Stromal cell of bone marrow (primary cell): ENCODE measurements around the gene RS1.

Experiments
- DNase-seq: peaks from one replicate; pipeline ENCODE4 v3.0.0-alpha.2; 2012; ENCODE audit warnings: low read depth

The RS1 gene

DNA sequence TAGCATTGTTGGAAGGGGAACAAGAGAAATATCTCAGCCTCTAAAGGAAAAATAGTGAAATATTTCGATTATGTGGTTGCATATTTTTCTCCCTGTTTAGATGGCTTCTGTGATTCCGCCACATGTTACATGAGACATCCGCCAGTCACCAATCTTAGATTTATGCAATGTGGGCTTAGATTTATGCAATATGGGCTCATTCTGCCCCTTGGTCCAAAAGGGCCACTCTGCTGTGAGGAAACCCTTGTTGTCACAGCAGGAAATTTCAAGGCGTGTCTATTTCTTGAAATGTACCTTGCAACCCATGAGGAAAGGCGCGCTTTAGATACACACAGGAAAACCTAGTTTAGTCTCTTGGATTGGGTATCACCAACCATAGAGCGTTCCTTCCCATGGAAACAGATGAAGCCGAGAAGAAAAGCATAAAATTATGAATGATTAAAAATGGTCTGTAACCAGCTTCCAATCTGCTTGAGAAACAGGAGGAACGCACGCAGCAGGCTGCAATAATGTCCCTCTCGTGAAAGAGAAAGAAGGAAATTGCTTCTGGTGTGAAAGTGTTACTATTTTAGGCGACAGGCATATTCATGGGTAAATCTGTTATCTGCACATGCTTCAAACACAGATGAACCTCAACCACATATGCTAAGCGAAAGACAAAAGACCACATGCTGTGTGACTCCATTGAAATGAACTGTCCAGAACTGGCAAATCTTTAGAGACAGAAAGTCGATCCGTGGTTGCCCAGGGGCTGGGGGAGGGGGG is 3.7 kb downstream of the RS1 start:
- no peak for DNase-seq

DNA sequence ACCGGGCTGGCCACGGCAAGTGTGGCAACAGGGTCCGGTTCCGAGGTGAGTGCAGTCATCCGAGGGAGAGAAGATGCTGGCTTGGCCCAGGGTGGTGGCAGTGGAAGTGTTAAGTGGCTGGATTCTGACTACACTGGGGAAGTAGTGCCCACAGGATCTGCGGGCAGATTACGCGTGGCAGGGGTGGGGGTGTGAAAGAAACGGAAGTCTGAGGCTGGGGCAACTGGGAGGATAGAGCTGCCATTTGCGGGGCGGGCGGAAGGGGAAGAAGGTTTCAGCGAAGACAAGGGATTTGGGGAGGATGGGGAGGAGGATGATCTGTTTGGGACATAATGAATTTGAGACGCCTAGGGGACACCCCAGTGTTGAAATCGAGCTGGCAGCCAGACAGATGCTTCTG is 5.3 kb downstream of the RS1 start:
- DNase-seq, result no peak

- no peak for DNase-seq
These were observed 7.0 kb downstream of the RS1 start for GRCh38 chrX:18664947-18665346.

DNA sequence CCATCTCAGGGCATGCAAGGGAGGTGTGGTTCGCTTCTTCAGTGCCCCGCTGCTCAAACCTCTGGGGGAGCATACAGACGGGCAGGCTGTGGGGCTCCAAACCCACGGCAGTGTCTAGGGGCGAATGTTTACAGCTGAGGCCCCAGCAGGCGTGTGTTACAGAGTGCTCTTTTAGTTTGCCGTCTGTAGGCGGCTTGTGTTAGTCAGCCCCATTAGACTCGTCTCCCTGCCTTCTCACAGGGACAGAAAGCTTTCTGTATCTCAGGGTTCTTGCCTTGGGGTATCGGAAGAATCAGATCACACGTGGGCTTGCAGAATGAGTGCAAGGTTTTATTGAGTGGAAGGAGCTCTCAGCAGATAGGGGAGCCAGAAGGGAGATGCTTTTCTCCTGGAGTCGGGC is 10.6 kb downstream of the RS1 start:
- DNase-seq, result no peak

- DNase-seq, result no peak
These were observed 16.8 kb downstream of the RS1 start for GRCh38 chrX:18654875-18655836.

DNA sequence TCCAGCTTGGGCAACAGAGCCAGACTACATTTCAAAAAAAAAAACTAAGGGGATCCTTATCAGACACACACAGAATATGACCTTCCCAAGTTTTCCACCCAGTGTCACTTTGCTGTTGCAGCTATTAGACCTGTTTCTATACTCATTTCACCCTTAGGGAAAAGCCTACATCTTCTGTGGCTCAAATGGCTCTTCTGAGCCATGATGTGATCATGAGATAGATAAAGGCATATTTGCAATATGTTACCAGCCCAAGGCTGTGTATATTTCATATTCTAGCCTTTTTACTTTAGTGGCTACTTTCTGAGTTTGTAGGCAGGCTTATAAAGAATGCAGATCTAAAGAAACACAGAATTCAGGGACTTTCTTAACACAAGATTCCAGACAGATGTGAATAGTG is 19.3 kb downstream of the RS1 start:
- no peak for DNase-seq

DNA sequence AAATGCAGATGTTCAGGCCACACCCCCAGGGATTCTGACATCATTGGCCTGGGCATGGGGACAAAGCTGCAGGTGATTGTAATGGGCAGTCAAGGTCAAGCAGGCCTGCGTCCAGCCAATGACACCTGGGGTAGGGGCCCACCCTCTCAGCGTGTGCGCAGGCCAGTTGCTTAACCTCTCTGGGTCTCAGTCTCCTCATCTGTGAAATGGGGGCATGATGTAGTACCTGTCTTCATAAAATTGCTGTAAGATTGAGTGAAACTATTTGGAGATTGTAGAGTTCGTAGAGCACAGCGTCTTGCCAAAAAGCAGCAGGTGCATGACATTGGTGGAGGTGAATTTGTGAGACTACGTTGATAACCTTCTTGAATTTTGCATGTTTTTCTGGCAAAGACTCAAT is 21.2 kb downstream of the RS1 start:
- no peak for DNase-seq

DNA sequence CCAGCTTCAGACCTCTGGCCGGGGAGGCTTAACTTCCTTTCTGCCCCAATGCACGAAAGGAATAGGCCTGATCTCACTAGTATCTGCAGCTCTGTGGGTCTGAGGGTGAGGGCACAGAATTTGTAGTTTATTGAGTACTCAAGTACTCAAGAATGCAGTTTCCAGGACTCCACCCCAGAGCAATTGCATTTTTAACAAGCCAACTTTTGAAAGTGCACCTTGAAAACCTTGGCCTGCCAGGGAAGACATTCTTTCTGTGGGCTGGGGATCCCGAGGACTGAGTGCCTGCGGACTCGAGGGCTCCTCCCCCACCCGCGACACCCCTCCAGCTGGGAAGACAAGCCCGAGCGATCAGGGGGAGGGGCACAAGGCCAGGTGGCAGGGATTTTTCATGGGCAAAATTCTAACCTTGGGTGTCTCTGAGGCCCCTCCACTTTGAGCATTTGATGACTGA is 22.4 kb downstream of the RS1 start:
- no peak for DNase-seq

GRCh38 chrX:18647621-18648020 is 24.3 kb downstream of the RS1 start:
- DNase-seq, result no peak

DNA sequence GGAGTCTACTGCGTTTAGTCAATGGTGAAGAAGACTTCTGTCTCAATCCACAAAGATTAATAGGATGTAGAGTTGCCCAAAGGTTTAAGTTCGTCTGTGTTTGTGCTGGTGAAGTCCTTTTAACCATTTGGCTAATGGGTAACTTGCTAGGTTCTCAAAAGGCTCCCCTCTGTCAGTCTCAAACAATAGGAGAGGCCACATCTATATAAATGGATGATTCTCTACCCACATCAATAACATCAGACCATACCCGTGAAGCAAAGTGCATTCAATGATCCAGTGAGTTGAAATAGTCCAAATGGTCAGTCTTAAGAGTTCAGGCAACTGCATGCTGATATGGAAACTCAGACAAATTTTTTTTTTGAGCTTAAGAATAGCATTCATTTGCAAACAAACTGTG is 28.1 kb downstream of the RS1 start:
- DNase-seq, result no peak

DNA sequence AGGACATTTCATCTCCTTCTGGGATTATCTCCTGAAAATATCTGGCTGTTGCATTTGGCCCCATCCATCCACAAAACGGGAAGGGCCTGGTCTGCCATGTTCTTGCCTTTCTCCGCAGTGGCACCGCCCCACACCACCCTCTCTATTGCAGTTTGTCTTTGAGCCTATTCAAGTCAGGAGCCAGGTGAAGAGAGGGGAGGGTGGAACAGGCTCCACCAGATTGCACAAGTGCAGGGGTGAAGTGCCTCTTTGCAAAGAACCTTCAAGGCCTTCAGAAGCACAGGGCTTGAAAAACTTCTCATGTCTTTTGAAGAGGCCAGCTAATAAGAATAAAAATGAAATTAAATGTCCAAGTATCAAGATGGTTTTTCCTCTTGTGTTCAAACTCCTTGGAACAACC is 28.7 kb downstream of the RS1 start:
- DNase-seq, result no peak

DNA sequence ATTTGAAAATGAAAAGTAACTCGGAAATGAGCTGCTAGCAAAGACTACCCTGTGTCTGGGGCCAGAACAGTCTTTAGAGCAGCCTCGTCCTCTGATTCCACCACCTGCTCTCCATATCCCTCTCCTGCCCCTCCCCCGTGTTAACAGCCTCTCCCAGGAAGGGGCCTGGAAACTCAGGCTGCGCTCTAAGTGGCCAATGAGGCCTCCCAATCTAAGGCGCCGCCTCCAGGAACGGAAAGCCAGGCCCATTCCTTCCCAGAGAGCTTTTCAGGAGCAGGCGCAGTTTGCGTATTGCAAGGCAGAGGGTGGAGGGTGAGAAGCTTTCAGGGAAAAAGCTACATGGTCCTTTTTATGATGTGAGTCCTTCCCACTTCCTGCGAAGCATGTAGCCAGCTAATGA is 31.2 kb downstream of the RS1 start:
- no peak for DNase-seq

DNA sequence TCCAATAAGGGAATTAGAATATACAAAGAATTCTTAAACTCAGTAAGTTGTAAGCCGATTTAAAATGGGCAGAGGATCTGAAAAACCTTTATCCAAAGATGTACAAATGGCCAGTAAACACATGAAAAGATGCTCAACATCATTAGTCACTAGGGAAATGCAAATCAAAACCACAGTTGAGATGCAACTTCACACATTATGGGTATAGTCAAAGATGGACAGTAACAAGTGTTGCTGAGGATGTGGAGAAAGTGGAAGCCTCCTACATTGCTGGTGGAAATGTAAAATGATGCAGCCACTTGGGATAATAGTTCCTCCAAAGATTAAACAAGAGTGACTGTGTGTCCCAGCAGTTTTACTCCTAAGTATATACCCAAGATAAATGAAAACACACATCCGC is 32.6 kb downstream of the RS1 start:
- DNase-seq, result no peak

DNA sequence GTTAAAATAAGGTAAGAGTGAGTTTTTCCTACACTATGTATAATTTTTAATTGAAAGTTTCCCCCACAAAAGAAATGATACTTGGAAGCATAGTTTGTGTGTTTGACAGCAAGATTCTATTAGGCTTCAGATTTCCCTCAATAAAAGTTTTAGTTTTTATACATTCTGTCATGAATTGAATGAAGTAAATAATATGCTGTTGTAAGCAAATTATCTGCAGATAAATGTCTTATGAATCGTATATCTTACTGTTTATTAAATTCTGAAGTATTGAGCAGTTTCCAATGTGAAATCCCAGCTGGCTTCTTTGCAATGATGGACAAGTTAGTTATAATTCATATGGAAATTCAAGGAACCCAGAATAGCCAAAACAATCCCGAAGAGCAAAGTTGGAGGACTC is 33.5 kb downstream of the RS1 start:
- no peak for DNase-seq

DNA sequence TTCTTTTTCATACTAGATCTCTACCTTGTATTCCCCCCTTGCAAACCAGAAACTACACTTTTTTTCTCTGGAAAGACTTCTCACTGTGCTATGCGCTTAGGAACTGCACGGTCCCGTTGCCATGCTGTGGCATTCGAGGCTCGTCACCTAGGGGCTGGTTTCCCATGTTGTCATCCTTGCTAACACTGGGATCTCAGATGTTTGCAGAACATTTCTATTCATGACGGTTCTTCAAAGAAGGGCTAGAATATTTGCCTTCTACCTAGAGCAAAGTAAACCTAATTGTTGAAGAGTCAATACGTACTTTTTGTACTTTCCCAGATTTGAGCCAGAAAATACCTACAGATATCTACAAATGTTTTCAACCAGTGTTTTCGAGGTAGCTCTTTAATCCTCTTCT is 41.0 kb downstream of the RS1 start:
- DNase-seq, result no peak

GRCh38 chrX:18624599-18624998 is 47.3 kb downstream of the RS1 start:
- no peak for DNase-seq

DNA sequence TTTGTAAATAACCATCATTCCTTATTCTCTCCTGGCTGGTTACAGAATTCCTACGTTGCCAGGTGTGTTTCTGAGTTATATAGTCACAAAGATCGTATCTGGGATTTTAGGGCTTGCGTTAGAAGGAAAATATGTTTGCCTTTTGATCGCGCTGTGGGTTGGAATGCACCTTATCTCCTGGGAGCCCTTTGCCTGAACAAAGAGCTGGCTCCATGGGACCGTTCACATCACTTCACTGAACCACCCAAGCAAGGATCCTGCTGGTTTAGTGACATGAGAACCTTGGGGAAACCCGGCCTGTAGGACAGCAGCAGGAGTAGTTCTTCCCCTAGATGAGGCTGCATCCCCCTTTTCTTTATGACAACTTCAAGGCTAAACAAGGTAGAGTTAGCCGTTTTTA is 51.6 kb downstream of the RS1 start:
- DNase-seq, result no peak

GRCh38 chrX:18619288-18619687 is 52.6 kb downstream of the RS1 start:
- no peak for DNase-seq

- DNase-seq, result peak; percentile 4
These were observed 54.5 kb downstream of the RS1 start for GRCh38 chrX:18617407-18617750.

GRCh38 chrX:18616688-18617406 is 55.1 kb downstream of the RS1 start:
- no peak for DNase-seq

DNA sequence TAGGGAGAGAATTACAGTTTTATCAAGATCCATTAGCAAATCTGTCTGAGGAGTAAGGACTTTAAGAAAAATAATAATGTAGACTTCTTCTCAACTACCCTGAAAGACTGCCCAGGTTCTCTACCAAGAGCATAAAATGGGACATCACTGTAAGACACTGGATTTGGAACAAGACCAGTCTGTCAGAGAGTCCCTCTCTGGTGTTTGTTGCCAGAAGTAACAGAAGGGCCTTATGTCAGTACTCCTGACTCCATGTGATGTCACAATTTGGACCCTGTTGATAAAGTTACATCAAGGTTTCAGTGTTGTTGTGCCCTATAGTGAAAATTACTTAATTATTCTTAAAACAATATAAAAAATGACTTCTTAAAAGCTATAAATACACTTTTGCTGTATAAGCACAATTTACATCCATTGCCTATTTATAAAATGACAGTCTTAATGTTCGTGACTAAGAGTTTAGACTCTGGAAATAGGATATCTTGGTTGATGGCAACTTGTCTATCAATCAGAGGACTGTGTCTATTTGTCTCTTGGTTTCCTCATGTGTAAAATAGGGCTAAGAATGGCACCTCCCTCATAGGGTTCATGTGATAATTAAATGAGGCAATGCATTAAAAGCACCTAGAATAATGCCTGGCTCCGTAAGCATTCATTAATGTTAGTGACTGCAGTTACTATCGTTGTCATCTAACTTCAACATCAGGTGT is 57.8 kb downstream of the RS1 start:
- DNase-seq, result no peak

DNA sequence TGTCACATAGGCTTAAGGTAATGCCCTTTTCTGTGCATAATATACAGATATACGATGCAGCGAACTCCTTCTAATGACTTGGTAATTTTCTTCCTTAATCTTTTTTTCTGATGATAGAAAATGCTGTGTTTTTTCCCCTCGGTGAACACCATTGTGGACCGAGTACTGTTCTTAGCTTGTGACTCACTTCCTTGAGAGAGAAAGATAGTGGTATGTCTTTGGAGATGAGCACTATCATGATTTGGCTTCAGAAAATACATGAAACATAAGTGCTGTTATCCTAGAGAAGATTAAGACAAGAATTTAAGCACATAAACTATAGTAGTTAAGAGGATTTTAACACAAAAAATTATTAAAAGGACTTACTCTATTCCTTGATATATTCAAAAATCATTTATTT is 63.9 kb downstream of the RS1 start:
- DNase-seq, result no peak
